Colon (tissue), 2 donors: ENCODE results near the gene NBAS.

Experiments
- FAIRE-seq: peaks from 2 replicates; lab custom pipeline; 2012; peaks lifted over from hg19 to GRCh38; lab: Jason Lieb, UNC
- donor health status: control.
- donor health status: control.

Gene NBAS

GRCh38 chr2:15560988-15561573 is at the start of gene NBAS:
NBAS (minus strand) TSS chr2:15561334; CDS start chr2:15561304, 30 bp downstream.
- no peak for FAIRE-seq

GRCh38 chr2:15610430-15610952 is 49.4 kb upstream of the NBAS start:
- no peak for FAIRE-seq

DNA sequence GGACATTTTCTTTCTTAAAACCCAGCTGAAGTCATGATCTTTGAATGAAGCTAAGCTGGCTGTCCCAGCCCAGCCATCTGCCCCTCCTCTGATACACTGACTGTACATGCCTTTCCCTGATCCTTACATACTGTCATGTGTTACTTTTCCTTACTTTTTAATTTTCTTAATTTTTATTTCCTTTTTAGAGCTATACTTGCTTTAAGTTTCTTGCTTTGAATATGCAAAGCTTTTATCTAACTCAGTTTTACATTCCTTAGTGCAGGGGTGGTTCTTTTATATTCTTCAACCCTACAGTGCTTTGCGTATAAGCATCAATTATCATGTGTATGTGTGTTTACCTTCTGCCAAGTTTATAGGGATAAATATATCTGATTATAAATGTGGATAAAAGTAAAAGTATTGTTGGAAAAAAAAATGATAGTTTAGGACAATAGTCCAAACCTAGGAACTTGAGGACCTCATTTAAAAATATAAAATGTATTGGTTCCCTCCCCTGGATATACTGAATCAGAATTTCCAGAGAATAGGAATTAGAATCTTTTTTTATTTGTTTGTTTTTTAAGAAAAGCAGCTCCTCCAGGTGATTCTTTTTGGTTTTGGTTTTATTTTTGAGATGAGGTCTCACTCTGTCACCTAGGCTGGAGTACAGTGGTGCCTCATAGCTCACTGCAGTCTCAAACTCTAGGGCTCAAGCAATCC is 48.4 kb upstream of the NBAS start:
- FAIRE-seq, result no peak

DNA sequence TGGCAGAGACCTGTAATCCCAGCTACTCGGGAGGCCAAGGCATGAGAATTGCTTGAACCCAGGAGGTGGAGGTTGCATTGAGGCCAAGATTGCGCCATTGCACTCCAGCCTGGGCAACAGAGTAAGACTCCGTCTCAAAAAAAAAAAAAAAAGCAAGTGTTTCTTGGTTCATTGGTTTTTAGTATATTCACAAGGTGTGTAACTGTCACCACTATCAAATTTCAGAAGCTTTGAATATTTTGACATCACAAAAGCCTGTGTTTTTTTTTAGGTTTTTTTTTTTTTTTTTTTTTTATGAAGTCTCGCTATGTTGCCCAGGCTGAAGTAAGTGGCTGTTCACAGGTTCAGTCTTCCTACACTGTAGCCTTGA is 47.2 kb upstream of the NBAS start:
- no peak for FAIRE-seq

DNA sequence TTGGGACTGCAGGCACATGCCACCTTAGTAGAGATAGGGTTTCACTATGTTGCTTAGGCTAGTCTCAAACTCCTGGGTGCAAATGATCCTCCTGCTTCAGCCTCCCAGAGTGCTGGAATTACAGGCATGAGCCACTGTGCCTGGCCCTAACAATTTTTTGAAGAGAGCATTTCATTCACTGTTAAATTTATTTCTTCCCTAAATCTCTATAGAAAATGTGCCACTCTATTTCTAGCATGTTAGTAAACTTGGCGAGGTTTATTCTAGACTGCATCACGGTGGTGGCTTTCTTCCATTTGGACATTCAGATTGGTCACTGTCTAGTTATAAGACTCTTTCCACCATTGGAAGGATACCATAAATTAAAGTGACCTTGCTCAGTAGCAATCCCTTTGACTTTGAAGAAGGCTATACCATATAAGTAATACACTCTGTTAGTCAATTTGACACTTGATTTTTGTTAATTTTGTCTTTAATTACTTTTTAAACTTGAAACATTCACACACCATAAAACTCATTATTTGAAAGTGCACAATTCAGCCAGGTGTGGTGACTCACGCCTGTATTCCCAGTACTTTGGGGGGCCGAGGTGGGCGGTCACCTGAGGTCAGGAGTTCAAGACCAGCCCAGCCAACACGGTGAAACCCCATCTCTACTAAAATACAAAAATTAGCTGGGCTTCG is 46.7 kb upstream of the NBAS start:
- no peak for FAIRE-seq

- no peak for FAIRE-seq
These were observed 45.6 kb upstream of the NBAS start for GRCh38 chr2:15606481-15607441.

DNA sequence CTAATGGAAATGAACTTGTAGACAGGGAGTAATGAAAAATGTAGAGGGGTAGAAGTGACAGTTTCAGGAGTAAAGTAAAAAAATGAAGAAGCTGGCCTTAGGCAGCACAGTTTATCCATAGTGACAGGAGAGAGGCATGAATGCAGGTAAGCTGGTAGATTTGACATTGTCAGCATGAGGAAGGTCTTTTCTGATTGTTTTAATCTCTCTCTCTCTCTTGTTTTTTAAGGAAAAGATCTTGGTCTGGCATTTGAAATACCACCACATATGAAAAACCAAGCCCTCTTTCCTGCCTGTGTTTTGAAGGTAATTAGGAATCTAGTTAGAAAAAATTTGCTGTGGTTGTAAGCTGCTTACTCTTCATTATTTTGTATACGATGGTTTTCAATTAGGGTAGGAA is 44.6 kb upstream of the NBAS start:
- no peak for FAIRE-seq

GRCh38 chr2:15603948-15604347 is 42.8 kb upstream of the NBAS start:
- no peak for FAIRE-seq

DNA sequence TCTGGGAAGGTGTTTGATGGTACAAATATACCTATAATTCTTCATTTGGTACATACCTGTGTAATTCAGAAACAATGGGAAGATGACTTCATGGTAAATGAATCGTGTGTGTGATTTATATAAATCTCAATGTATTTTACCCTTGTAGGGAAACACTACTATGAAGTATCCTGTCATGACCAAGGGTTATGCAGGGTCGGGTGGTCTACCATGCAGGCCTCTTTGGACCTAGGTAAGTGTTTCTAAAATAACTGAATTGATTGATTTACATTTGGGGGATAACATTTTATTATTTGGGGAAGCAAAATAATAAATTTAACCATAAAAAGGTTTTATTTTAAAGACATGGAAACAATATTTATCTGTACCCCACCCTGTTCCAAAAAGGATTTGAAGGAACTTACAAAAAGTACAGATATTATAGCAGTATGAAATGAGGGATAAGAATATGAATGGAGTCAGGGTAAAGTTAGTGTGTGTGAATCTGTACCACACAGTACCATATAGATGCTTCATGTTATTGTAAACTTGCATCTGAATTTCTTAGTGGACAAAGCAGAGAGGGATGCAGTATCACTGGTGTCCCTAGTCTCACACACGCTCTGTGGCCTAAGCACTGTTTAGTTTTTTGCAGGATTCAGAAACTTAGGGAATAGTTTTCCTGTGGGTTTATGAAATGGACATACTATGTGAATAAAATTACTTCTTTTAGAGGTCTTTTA is 42.1 kb upstream of the NBAS start:
- no peak for FAIRE-seq

DNA sequence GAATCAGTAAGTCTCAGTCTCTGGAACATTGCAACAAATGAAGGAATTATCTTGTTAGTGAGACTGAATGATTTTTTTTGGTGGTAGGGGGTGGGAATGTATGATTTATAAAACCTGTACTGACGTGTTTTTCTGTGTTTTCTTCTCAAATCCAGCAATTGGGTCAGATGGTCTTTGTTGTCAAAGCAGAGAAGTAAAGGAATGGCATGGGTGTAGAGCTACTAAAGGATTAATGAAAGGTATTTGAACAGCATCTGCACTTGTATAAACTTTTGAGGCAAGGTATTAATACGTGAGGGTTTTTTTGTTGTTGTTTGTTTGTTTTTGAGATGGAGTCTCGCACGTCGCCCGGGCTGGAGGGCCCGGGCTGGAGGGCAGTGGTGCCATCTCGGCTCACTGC is 41.3 kb upstream of the NBAS start:
- FAIRE-seq, result no peak

GRCh38 chr2:15601681-15602080 is 40.5 kb upstream of the NBAS start:
- FAIRE-seq, result no peak

- FAIRE-seq, result no peak
These were observed 38.9 kb upstream of the NBAS start for GRCh38 chr2:15599994-15600393.

DNA sequence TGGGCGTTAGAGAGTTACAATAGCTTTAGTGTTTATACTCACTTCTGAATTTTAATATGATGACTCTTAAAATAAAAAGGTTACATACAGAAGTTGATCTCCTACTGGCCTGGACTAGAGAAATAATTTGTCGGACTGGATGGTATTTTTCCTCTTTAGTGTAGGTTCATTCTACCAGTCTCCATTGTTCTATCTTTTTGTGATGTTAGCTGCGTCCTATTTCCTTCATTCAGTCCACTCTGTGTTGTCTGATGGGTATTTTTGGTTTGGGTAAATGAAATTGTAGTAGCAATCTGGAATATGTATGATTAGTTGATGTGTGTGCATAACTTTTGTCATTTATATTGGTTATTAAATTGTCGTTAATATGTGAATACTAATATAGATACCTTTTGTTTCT is 35.8 kb upstream of the NBAS start:
- no peak for FAIRE-seq

- FAIRE-seq, result no peak
These were observed 35.2 kb upstream of the NBAS start for GRCh38 chr2:15596350-15596749.

DNA sequence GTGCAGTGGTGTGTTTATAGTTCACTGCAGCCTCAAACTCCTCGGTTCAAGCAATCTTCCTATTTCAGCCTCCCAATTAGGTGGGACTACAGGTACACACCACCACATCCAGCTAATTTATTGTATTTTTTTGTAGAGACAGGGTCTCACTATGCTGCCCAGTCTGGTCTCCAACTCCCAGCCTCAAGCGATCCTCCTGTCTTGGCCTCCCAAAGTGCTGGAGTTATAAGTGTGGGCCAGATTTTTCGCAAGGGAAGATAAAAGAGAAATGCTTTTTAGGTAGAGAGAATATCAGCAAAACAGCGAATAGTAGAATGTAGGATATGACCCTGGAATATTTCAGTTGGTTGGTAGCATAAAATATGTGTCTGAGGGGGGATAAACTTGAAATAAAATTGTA is 34.8 kb upstream of the NBAS start:
- FAIRE-seq, result no peak

DNA sequence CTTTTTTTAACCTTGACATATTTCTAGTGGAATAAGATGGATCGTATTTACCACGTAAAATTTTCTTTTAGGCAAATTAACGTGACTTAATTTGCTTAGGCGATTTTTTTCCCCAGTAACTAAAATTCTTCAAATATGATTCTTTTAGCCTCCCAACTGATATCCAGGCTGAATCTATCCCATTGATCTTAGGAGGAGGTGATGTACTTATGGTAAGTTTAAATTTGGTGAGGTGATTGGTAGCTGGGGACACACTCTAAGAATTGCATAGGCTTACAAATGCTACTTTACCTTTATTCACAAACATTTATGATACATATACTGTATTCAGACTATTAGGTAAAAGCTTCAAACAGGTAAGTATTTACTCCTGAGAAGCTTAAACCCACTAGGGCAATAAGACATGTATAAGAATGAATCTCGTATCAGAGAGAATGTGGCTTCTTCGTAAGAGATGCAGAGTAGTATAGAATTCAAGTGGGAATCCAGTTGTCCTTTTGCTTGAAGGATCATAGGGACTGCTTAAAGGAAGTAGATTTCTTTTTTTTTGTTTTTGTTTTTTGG is 34.3 kb upstream of the NBAS start:
- no peak for FAIRE-seq

DNA sequence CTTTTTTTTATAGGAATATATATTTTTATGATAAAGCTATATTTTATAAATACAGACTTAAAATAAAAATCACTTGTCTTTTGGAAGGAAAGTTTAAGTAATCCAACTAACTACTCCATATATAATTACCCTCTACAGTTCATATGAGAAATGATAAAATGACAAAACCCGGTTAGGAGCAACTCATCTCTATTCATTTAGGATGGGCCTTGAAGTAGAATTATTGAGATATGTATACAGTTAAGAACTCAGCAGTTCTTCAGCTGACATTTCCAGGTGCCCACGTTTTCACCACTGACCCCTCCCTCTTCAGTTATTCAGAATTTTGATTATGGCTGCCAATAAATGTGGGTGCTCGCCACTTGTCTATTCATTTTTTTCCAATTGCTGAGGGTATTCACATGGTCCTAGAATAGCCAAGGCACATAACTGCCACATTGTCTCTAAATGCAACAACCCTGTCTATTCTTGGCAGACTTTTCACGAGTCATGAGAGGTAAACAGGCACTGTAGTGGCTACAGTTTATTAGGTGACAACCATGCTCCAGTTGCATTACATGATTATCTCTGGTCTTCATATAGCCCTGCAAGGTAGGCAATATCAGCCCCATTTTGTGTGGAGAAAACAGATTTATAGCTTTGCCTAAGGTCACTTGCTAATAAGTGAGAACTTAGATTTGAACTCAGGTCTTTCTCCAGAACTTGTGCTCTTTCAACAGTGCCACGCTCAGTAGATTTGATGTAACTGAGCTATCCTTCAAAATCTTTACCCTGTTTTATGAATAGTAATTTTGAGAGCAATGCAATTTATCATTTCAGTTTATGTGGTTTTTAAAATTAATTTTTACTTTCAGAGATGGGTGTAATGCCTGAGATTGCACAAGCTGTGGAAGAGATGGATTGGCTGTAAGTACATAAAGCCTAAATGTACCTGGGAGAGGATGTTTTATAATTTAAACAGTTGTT is 33.4 kb upstream of the NBAS start:
- FAIRE-seq, result no peak

DNA sequence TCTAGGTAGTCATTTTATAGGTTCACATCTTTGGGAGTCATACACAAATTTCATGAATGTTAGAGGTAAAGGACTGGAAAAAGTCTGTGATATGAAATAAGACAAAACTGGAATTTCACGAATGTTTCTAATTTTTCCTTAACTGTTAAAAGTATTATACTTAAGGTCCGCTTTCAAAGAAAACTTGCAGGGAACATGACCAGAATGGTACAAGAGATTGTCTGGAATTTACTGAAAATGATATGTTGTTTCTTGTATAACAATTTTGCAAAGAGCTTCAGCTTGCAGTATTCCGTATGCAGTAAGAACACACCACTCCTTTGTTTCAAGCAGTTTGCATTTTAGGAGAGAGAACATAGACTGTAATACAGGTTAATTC is 32.2 kb upstream of the NBAS start:
- FAIRE-seq, result no peak

DNA sequence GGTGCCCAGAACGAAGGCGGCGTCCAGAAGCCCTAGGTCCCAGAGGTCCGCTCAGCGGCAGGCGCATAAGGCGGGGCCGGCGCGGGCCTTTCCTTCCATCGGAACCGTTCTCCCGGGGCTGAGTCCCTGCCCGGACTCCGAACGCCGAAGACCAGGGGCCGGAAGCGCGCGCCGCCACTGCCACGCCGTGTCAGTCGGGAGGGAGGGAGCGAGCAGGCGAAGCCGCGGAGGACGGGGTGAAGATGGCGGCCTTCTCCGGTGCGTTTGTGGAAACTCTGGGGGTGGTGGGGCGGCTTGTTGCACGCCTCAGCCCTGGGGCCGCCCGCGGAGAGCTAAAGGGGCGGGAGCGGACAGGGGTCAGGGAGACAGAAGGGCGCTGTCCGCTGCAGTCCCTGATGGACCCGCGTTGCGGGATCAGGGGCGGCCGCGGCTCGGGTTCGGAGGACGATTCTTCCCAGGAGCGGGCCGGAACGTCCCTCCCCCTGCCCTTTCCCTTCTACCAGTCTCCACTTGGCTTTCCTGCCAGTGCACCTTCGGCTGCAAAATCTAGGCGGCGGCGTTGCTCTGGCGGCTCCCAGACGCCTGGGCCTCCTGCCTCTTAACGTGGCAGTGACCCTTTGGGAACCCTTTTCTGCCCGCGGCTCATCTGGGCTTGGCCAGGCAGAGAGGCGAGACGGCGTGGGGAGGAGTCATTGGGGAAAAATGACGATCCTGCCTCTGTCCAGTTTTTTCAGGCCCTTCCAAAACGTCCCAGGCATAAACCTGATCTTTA is 30.7 kb upstream of the NBAS start, which contains the start of gene DDX1:
Gene DDX1, plus strand, starts transcription at position 177 of the 772 bp plus-strand sequence. Its CDS starts 66 bp downstream, at position 243.
- no peak for FAIRE-seq
